Breast epithelium (tissue), 4 donors: Measurements from ENCODE around the gene NCKAP5. TPM values are rescaled to one million over a fixed set of nuclear protein-coding genes. Genes with fewer than 3 reads are reported as not detected.

Experiments
- DNase-seq, 2 donors: peaks; one replicate each; pipeline ENCODE4 v3.0.0-alpha.2; 2019; ENCODE audit warnings: low spot score in 2 of 2
- H3K27ac ChIP-seq, 2 donors: fragments of 200-600 bp; sonication (generic) in 1 of 2; one replicate each; pipeline ENCODE4 v1.5.1; 2016 to 2019; ENCODE audit warnings: mild to moderate bottlenecking in 1 of 2
- H3K27me3 ChIP-seq, 2 donors: fragments of 200-600 bp; sonication (generic) in 1 of 2; one replicate each; pipeline versions ENCODE4 v1.5.1 to v1.6.0; 2017 to 2019; ENCODE audit warnings: control low read depth in 1 of 2, mild to moderate bottlenecking in 1 of 2
- H3K36me3 ChIP-seq: fragments of 200-600 bp; one replicate; pipeline ENCODE4 v1.5.1; 2019
- H3K4me1 ChIP-seq, 2 donors: fragments of 200-600 bp; sonication (generic); one replicate each; pipeline ENCODE4 v1.5.1; 2016 to 2019; ENCODE audit warnings: control low read depth in 1 of 2
- H3K4me3 ChIP-seq, 3 donors: fragments of 200-600 bp; sonication (generic); 1 replicate in 2 of 3; 2 replicates in 1 of 3; pipeline ENCODE4 v1.5.1; 2016 to 2019; ENCODE audit warnings: mild to moderate bottlenecking in 3 of 3, moderate library complexity in 2 of 3
- H3K9me3 ChIP-seq, 2 donors: fragments of 200-600 bp; sonication (generic) in 1 of 2; one replicate each; pipeline ENCODE4 v1.5.1; 2016 to 2019; ENCODE audit warnings: control low read depth in 1 of 2
- CTCF ChIP-seq, 3 donors: fragments of 450-650 bp; IDR thresholded peaks; one replicate each; pipeline ENCODE4 v1.5.1; 2016 to 2017; ENCODE audit warnings: antibody characterized with exemption in 3 of 3, mild to moderate bottlenecking in 3 of 3, moderate library complexity in 3 of 3
- POLR2A ChIP-seq: fragments of 450-650 bp; IDR thresholded peaks from one replicate; pipeline ENCODE4 v1.6.1; 2016; ENCODE audit warnings: antibody characterized with exemption, mild to moderate bottlenecking, moderate library complexity
- POLR2AphosphoS5 ChIP-seq, 3 donors: sonication (generic); formaldehyde crosslinking; IDR thresholded peaks; one replicate each; pipeline ENCODE4 v1.6.1; 2017; ENCODE audit warnings: antibody characterized with exemption in 3 of 3
- intact Hi-C: fragments of 100-400 bp; cut with DNase I; formaldehyde crosslinking; loops from one replicate; pipeline ENCODE4 v1.15.1; 2023; ENCODE audit warnings: low total_unique reads
- total RNA-seq, 3 donors: library from RNA; depleted of rRNA; stranded (reverse); fragments of >200 nt; gene quantifications; one replicate each; pipeline ENCODE4 v1.1.0, GENCODE V29; 2016

The NCKAP5 gene
- total RNA-seq, 3 donors from 2014 or later: 1.1 to 10.5 (median 6.1) TPM

DNA sequence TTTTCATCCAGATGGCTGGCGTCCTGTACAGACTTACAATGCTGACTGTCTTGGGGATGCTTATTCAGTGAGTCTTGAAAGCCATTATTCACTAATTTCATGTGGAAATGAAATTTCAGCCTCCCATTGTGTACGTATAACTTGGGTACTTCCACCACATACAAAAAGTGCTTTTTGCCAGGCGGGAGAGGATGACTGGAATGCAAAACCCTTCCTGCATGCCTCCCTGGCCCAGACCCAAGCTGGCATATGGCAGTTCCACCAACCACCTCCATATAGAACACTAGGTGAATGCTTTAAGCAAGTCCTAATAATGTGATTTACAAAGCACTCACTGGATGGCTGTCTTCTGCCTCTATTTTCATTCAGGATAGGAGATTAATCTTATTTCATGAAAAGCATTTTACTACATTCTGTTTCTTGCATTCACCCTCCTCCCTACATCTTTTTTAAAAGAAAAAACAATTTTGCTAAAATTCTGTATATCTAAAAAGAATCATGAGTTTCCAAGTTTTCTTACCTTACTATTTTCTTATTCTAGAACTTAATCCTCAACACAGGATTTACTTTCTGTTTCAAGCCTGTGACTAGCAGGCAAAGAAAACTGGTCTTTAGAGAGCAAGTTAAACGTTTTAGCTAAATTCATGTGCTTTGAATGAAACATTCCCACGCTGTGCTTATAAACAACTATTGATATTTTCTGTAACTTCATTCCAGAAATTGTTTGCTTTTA is 327.6 kb downstream of the NCKAP5 start:
- Histone ChIP-seq H3K27me3 (no peaks in the 10 kb centered on the region), H3K4me1 (no peaks in the 10 kb centered on the region), H3K36me3 (no peaks in the 10 kb centered on the region), H3K9me3 (no peaks in the 10 kb centered on the region), H3K27ac (peak overlapping the region in 1 of 2 donors; percentile 71), H3K4me3 (peak overlapping the region; percentile 15 to 50 (median 31))
- intact Hi-C loops: no loop called here
- DNase-seq: no peak
- no peak for TF ChIP-seq CTCF (IDR thresholded peaks at IDR 0.05)

GRCh38 chr2:133235968-133236367 is 332.3 kb downstream of the NCKAP5 start:
- no peaks in the 10 kb centered on the region for H3K4me1 ChIP-seq
- no peaks in the 10 kb centered on the region for H3K9me3 ChIP-seq
- DNase-seq: no peak
- no peak overlapping the region for H3K4me3 ChIP-seq
- intact Hi-C loops: no loop called here
- no peaks in the 10 kb centered on the region for H3K36me3 ChIP-seq
- TF ChIP-seq POLR2AphosphoS5 (IDR thresholded peaks at IDR 0.05) (no peak), POLR2A (no peak), CTCF (IDR thresholded peaks at IDR 0.05) (no peak)
- H3K27ac ChIP-seq: no peak overlapping the region
- no peaks in the 10 kb centered on the region for H3K27me3 ChIP-seq

- Histone ChIP-seq H3K27ac (no peak overlapping the region), H3K4me1 (no peaks in the 10 kb centered on the region), H3K36me3 (no peaks in the 10 kb centered on the region), H3K27me3 (no peaks in the 10 kb centered on the region), H3K4me3 (no peak overlapping the region), H3K9me3 (no peaks in the 10 kb centered on the region)
- intact Hi-C loops: no loop called here
- DNase-seq: no peak
- TF ChIP-seq CTCF (IDR thresholded peaks at IDR 0.05): no peak
Observed at GRCh38 chr2:133232556-133232955, 335.7 kb downstream of the NCKAP5 start.

GRCh38 chr2:133231264-133231663 is 337.0 kb downstream of the NCKAP5 start:
- no peak overlapping the region for H3K27ac ChIP-seq
- no peaks in the 10 kb centered on the region for H3K27me3 ChIP-seq
- H3K9me3 ChIP-seq: no peaks in the 10 kb centered on the region
- no peaks in the 10 kb centered on the region for H3K4me1 ChIP-seq
- intact Hi-C loops: no loop called here
- TF ChIP-seq POLR2AphosphoS5 (IDR thresholded peaks at IDR 0.05): no peak
- no peak for TF ChIP-seq CTCF (IDR thresholded peaks at IDR 0.05)
- TF ChIP-seq POLR2A: no peak
- DNase-seq: no peak
- H3K36me3 ChIP-seq: no peaks in the 10 kb centered on the region
- no peak overlapping the region for H3K4me3 ChIP-seq

DNA sequence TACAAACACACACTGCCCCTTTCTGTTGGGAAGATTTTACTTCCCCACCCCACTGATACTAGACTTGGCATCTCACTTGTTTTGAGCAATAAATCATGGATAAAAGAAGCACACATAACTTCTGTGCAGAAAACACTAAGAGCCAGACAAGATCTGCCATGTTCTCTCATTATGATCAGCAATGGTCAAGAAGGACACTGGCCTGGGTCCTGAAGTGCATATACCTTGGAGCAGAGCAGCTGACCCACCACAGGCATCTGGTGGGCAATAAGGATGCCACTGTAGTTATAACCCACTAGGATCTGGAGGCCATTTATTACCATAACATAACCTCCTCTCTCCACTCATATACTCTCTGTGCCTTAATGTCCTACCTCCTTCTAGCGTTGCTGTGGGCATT is 338.3 kb downstream of the NCKAP5 start:
- Histone ChIP-seq H3K4me1 (no peaks in the 10 kb centered on the region), H3K4me3 (no peak overlapping the region), H3K36me3 (no peaks in the 10 kb centered on the region), H3K27me3 (no peaks in the 10 kb centered on the region), H3K9me3 (no peaks in the 10 kb centered on the region), H3K27ac (no peak overlapping the region)
- TF ChIP-seq CTCF (IDR thresholded peaks at IDR 0.05) (no peak), POLR2AphosphoS5 (IDR thresholded peaks at IDR 0.05) (no peak), POLR2A (no peak)
- intact Hi-C loops: no loop called here
- no peak for DNase-seq
